ENCODE results near the gene TPSD1.
"Not testable (repeated sequence)": the region's sequence is repeated elsewhere in the genome, so short reads cannot be mapped to it uniquely, and the experiment has no call there.

The TPSD1 gene

GRCh38 chr16:1220841-1221627 is 34.8 kb upstream of the TPSD1 start:
- no peak for DNase-seq (ENCODE audit: low read depth in 2 of 2)

- DNase-seq (ENCODE audit: low read depth in 2 of 2) = no peak
Measured at GRCh38 chr16:1221628-1222552, 34.0 kb upstream of the TPSD1 start.

GRCh38 chr16:1222553-1223354 is 33.1 kb upstream of the TPSD1 start:
- DNase-seq (ENCODE audit: low read depth in 2 of 2) = no peak

- DNase-seq (ENCODE audit: low read depth in 2 of 2) = no peak
Measured at GRCh38 chr16:1223355-1224214, 32.3 kb upstream of the TPSD1 start.

- DNase-seq (ENCODE audit: low read depth in 2 of 2) = no peak
Measured at GRCh38 chr16:1224558-1224957, 31.3 kb upstream of the TPSD1 start.

- DNase-seq (ENCODE audit: low read depth in 2 of 2) = no peak
Measured at GRCh38 chr16:1225051-1225451, 30.8 kb upstream of the TPSD1 start, which contains the start of gene TPSG1. Gene TPSG1, minus strand, starts transcription at chr16:1225268. Its CDS starts 16 bp downstream, at chr16:1225252.

GRCh38 chr16:1225728-1226311 is 30.0 kb upstream of the TPSD1 start:
- DNase-seq (ENCODE audit: low read depth in 2 of 2) = not testable (repeated sequence)

GRCh38 chr16:1226692-1227091 is 29.2 kb upstream of the TPSD1 start:
- DNase-seq (ENCODE audit: low read depth in 2 of 2) = not testable (repeated sequence)

- not testable (repeated sequence) for DNase-seq (ENCODE audit: low read depth in 2 of 2)
Measured at GRCh38 chr16:1228227-1228626, 27.6 kb upstream of the TPSD1 start.

- DNase-seq (ENCODE audit: low read depth in 2 of 2) = not testable (repeated sequence)
Measured at GRCh38 chr16:1229476-1229875, 26.4 kb upstream of the TPSD1 start.

GRCh38 chr16:1230084-1230470 is 25.8 kb upstream of the TPSD1 start, which contains the start of gene TPSB2:
Gene TPSB2, minus strand, starts transcription at chr16:1230184. Its CDS starts 233 bp downstream, at chr16:1229951.
- not testable (repeated sequence) for DNase-seq (ENCODE audit: low read depth in 2 of 2)

GRCh38 chr16:1230471-1231212 is 25.2 kb upstream of the TPSD1 start:
- DNase-seq (ENCODE audit: low read depth in 2 of 2) = not testable (repeated sequence)

- DNase-seq (ENCODE audit: low read depth in 2 of 2) = not testable (repeated sequence)
Measured at GRCh38 chr16:1231301-1231700, 24.6 kb upstream of the TPSD1 start.

GRCh38 chr16:1232049-1232748 is 23.7 kb upstream of the TPSD1 start:
- not testable (repeated sequence) for DNase-seq (ENCODE audit: low read depth in 2 of 2)

GRCh38 chr16:1236659-1237058 is 19.2 kb upstream of the TPSD1 start:
- DNase-seq (ENCODE audit: low read depth in 2 of 2) = not testable (repeated sequence)

GRCh38 chr16:1237990-1238389 is 17.9 kb upstream of the TPSD1 start:
- DNase-seq (ENCODE audit: low read depth in 2 of 2) = no peak

- DNase-seq (ENCODE audit: low read depth in 2 of 2) = not testable (repeated sequence)
Measured at GRCh38 chr16:1238909-1239308, 17.0 kb upstream of the TPSD1 start.

- DNase-seq (ENCODE audit: low read depth in 2 of 2) = not testable (repeated sequence)
Measured at GRCh38 chr16:1239575-1239974, 16.3 kb upstream of the TPSD1 start.

- not testable (repeated sequence) for DNase-seq (ENCODE audit: low read depth in 2 of 2)
Measured at GRCh38 chr16:1240436-1240835, 15.4 kb upstream of the TPSD1 start, which contains the start of gene TPSAB1. Gene TPSAB1, plus strand, starts transcription at chr16:1240705. Its CDS starts 234 bp downstream, at chr16:1240939.
